H1 (cell line): Measurements from ENCODE around the gene ZIM2. TPM values are rescaled to one million over a fixed set of nuclear protein-coding genes. Genes with fewer than 3 reads are reported as not detected.

Experiments
- CTCF ChIA-PET: fragments of 300-600 bp; sonication (Branson Sonifier 250); formaldehyde crosslinking; loops from one replicate; lab custom pipeline; 2021; ENCODE audit not compliant: partially characterized antibody; lab: Charles Lee
- POLR2A ChIA-PET: fragments of 300-600 bp; sonication (Branson Sonifier 250); formaldehyde crosslinking; loops from one replicate; lab custom pipeline; 2021; ENCODE audit warnings: inconsistent platforms; ENCODE audit not compliant: partially characterized antibody; lab: Charles Lee
- DNase-seq, 2 experiments: peaks; one replicate each; pipeline versions ENCODE4 v3.0.0 to v3.0.0-alpha.2; 2010 to 2022; ENCODE audit warnings: low spot score in 2 of 2, low read depth in 1 of 2, mixed read lengths in 1 of 2
- FAIRE-seq: peaks from 2 replicates; lab custom pipeline; 2011; peaks lifted over from hg19 to GRCh38; lab: Jason Lieb, UNC
- H2AFZ ChIP-seq: 2 replicates; pipeline ENCODE4 v1.8.1; 2012; ENCODE audit warnings: low read length, inconsistent platforms
- H2AK5ac ChIP-seq: 2 replicates; pipeline ENCODE4 v1.6.1; 2013; ENCODE audit warnings: low read depth, low read length
- H2BK120ac ChIP-seq: replicated peaks from 2 replicates; pipeline ENCODE3; 2013; ENCODE audit warnings: low read depth, low read length, inconsistent platforms
- H2BK12ac ChIP-seq: 2 replicates; pipeline ENCODE4 v1.6.1; 2013; ENCODE audit warnings: low read depth, low read length
- H2BK15ac ChIP-seq: 2 replicates; pipeline ENCODE4 v1.6.1; 2013; ENCODE audit warnings: low read length
- H2BK20ac ChIP-seq: 2 replicates; pipeline ENCODE4 v1.6.1; 2013; ENCODE audit warnings: low read length
- H2BK5ac ChIP-seq: 2 replicates; pipeline ENCODE4 v1.6.1; 2013; ENCODE audit warnings: low read depth, low read length
- H3K14ac ChIP-seq: 2 replicates; pipeline ENCODE4 v1.6.1; 2013; ENCODE audit warnings: inconsistent platforms; ENCODE audit not compliant: insufficient read length
- H3K18ac ChIP-seq: 2 replicates; pipeline ENCODE4 v1.6.1; 2013; ENCODE audit warnings: low read length; ENCODE audit errors: extremely low read depth
- H3K23ac ChIP-seq: 2 replicates; pipeline ENCODE4 v1.6.1; 2013; ENCODE audit warnings: inconsistent platforms; ENCODE audit not compliant: insufficient read length
- H3K23me2 ChIP-seq: 2 replicates; pipeline ENCODE4 v1.6.1; 2013; ENCODE audit warnings: low read depth, low read length
- H3K27ac ChIP-seq: 2 replicates; pipeline ENCODE4 v1.6.1; 2011; ENCODE audit warnings: low read depth, low read length, inconsistent platforms
- H3K27me3 ChIP-seq, 4 experiments: replicated peaks in 1 of 4; 1 replicate in 1 of 4; 2 replicates in 3 of 4; pipeline versions ENCODE4 v1.6.1 to v1.8.1; 2011 to 2013; ENCODE audit warnings: low read length in 3 of 4, mild to moderate bottlenecking in 3 of 4, inconsistent platforms in 2 of 4, mixed read lengths in 2 of 4, moderate library complexity in 1 of 4; ENCODE audit not compliant: control insufficient read depth in 3 of 4, insufficient read depth in 3 of 4; ENCODE audit errors: extremely low read depth in 1 of 4
- H3K36me3 ChIP-seq, 4 experiments: 2 replicates each; pipeline versions ENCODE4 v1.6.1 to v1.8.1; 2011 to 2013; ENCODE audit warnings: mild to moderate bottlenecking in 4 of 4, low read length in 3 of 4, moderate library complexity in 2 of 4, control low read depth in 1 of 4, inconsistent platforms in 1 of 4; ENCODE audit not compliant: insufficient read depth in 4 of 4, control insufficient read depth in 2 of 4
- H3K4ac ChIP-seq: replicated peaks from 2 replicates; pipeline ENCODE3; 2013; ENCODE audit warnings: low read length, low read depth, mixed read lengths, inconsistent platforms; ENCODE audit not compliant: insufficient read length
- H3K4me1 ChIP-seq, 4 experiments: replicated peaks in 1 of 4; 1 replicate in 1 of 4; 2 replicates in 3 of 4; pipeline versions ENCODE4 v1.6.1 to v1.8.1; 2011 to 2013; ENCODE audit warnings: low read length in 3 of 4, inconsistent platforms in 2 of 4, mixed read lengths in 1 of 4; ENCODE audit not compliant: insufficient read depth in 4 of 4, control insufficient read depth in 3 of 4
- H3K4me2 ChIP-seq, 2 experiments: 2 replicates each; pipeline versions ENCODE4 v1.6.1 to v1.8.1; 2011 to 2013; ENCODE audit warnings: low read depth in 2 of 2, low read length in 2 of 2, control low read depth in 1 of 2, inconsistent platforms in 1 of 2, mild to moderate bottlenecking in 1 of 2; ENCODE audit not compliant: insufficient read depth in 1 of 2
- H3K4me3 ChIP-seq, 4 experiments: fragments of 200-600, 300-600 bp in 1 of 4; sonication (generic), shearing (Covaris generic), sonication (Bioruptor Twin) in 1 of 4; 2 replicates each; pipeline versions ENCODE4 v1.5.1 to v1.8.1; 2011 to 2016; ENCODE audit warnings: low read length in 4 of 4, low read depth in 3 of 4, control low read depth in 2 of 4, inconsistent platforms in 2 of 4, mild to moderate bottlenecking in 2 of 4, mixed read lengths in 1 of 4, moderate library complexity in 1 of 4; ENCODE audit not compliant: insufficient read depth in 2 of 4; ENCODE audit errors: extremely low read depth in 1 of 4
- H3K56ac ChIP-seq: replicated peaks from 2 replicates; pipeline ENCODE3; 2013; ENCODE audit warnings: low read depth, mild to moderate bottlenecking, mixed read lengths, low read length, inconsistent platforms; ENCODE audit not compliant: insufficient read length
- H3K79me1 ChIP-seq: 2 replicates; pipeline ENCODE4 v1.6.1; 2013; ENCODE audit warnings: low read depth, low read length, control low read depth
- H3K79me2 ChIP-seq, 2 experiments: 2 replicates each; pipeline versions ENCODE4 v1.6.1 to v1.8.1; 2012 to 2013; ENCODE audit warnings: low read length in 2 of 2, mild to moderate bottlenecking in 2 of 2, inconsistent platforms in 1 of 2; ENCODE audit not compliant: insufficient read depth in 2 of 2, control insufficient read depth in 1 of 2
- H3K9ac ChIP-seq, 4 experiments: replicated peaks in 1 of 4; 1 replicate in 1 of 4; 2 replicates in 3 of 4; pipeline versions ENCODE4 v1.6.1 to v1.8.1; 2011 to 2013; ENCODE audit warnings: low read depth in 3 of 4, low read length in 3 of 4, control low read depth in 2 of 4, mild to moderate bottlenecking in 2 of 4, moderate library complexity in 2 of 4, inconsistent platforms in 1 of 4; ENCODE audit errors: extremely low read depth in 1 of 4
- H3K9me3 ChIP-seq, 2 experiments: 2 replicates each; pipeline versions ENCODE4 v1.6.1 to v1.8.1; 2012 to 2013; ENCODE audit warnings: mild to moderate bottlenecking in 2 of 2, moderate library complexity in 2 of 2, control low read depth in 1 of 2, inconsistent platforms in 1 of 2, low read depth in 1 of 2, low read length in 1 of 2, mixed read lengths in 1 of 2; ENCODE audit not compliant: insufficient read depth in 2 of 2
- H4K20me1 ChIP-seq, 2 experiments: replicated peaks in 1 of 2; 2 replicates each; pipeline versions ENCODE3 to v1.8.1; 2011 to 2013; ENCODE audit warnings: inconsistent platforms in 2 of 2, low read length in 2 of 2, mild to moderate bottlenecking in 1 of 2; ENCODE audit not compliant: insufficient read depth in 2 of 2, control insufficient read depth in 1 of 2
- H4K5ac ChIP-seq: 2 replicates; pipeline ENCODE4 v1.6.1; 2013; ENCODE audit warnings: low read length, low read depth, mixed read lengths, inconsistent platforms; ENCODE audit not compliant: insufficient read length
- H4K8ac ChIP-seq: 2 replicates; pipeline ENCODE4 v1.8.0; 2013; ENCODE audit warnings: mild to moderate bottlenecking, moderate library complexity, low read length, inconsistent platforms; ENCODE audit not compliant: insufficient read depth; ENCODE audit errors: extremely low read depth
- H4K91ac ChIP-seq: replicated peaks from 2 replicates; pipeline ENCODE3; 2013; ENCODE audit warnings: low read length, mixed read lengths, inconsistent platforms; ENCODE audit not compliant: insufficient read length
- BACH1 ChIP-seq: IDR thresholded peaks from 2 replicates; pipeline ENCODE4 v1.6.1; 2012; ENCODE audit warnings: low read length, improper control_type of control experiment
- BCL11A ChIP-seq, 2 experiments: IDR thresholded peaks; one replicate each; pipeline ENCODE4 v1.6.1; 2011; ENCODE audit warnings: low read depth in 2 of 2, low read length in 2 of 2, mild to moderate bottlenecking in 2 of 2
- CEBPB ChIP-seq: IDR thresholded peaks from 2 replicates; pipeline ENCODE4 v1.6.1; 2012; ENCODE audit warnings: low read depth, low read length
- FOSL1 ChIP-seq: IDR thresholded peaks from 2 replicates; pipeline ENCODE4 v1.6.1; 2011; ENCODE audit warnings: mild to moderate bottlenecking, low read depth, low read length, moderate library complexity; ENCODE audit not compliant: insufficient read depth
- POU5F1 ChIP-seq: IDR thresholded peaks from 2 replicates; pipeline ENCODE4 v1.6.1; 2011; ENCODE audit warnings: low read depth, mild to moderate bottlenecking, low read length, moderate library complexity
- RFX5 ChIP-seq: IDR thresholded peaks from 2 replicates; pipeline ENCODE4 v1.6.1; 2011; ENCODE audit warnings: low read depth, low read length, improper control_type of control experiment, borderline replicate concordance
- SIX5 ChIP-seq: IDR thresholded peaks from 2 replicates; pipeline ENCODE4 v1.6.1; 2011; ENCODE audit warnings: mild to moderate bottlenecking, low read depth, low read length
- SP2 ChIP-seq: IDR thresholded peaks from 2 replicates; pipeline ENCODE4 v1.6.1; 2012; ENCODE audit warnings: mild to moderate bottlenecking, low read length, inconsistent platforms
- SRF ChIP-seq: IDR thresholded peaks from 2 replicates; pipeline ENCODE4 v1.6.1; 2011; ENCODE audit warnings: mild to moderate bottlenecking, low read depth, low read length, moderate library complexity
- WGBS, 2 experiments: shearing (Covaris generic) in 1 of 2; methylation state at CpG; one replicate each; pipeline versions ENCODE4 v1.1.6 to v1.1.7; 2013 to 2015; ENCODE audit warnings: low lambda C conversion rate in 2 of 2, mixed read lengths in 2 of 2, inconsistent platforms in 1 of 2, low coverage in 1 of 2, missing lambda C conversion rate in 1 of 2; ENCODE audit not compliant: insufficient replicate concordance in 2 of 2, insufficient coverage in 1 of 2, insufficient read length in 1 of 2; ENCODE audit errors: extremely low coverage in 1 of 2, missing lambda C conversion rate in 1 of 2; 5-methylcytosine and 5-hydroxymethylcytosine counted together
- polyA plus RNA-seq, 7 experiments: library from polyadenylated mRNA; depleted of rRNA in 3 of 7; stranded (reverse) in 5 of 7; unstranded in 2 of 7; fragments of >200 nt in 5 of 7; fragments of 200-250 nt in 2 of 7; gene quantifications; 1 replicate in 5 of 7; 2 replicates in 1 of 7; 4 replicates in 1 of 7; pipeline versions ENCODE4 v1.2.1 to v1.2.3, GENCODE V29; 2011 to 2013; ENCODE audit warnings: missing spikeins in 2 of 7, mixed read lengths in 2 of 7
- total RNA-seq: library from RNA; stranded (reverse); fragmentation: NEBNext Ultra II Directional; extraction: Animal tissue kit (Norgen Biotek cat#: 25700); gene quantifications from 2 replicates; pipeline ENCODE4 v1.2.1, GENCODE V29; 2021

The ZIM2 gene
- total and polyA plus RNA-seq, 2 of the 8 experiments (the other 6 are each of a cell fraction or from before 2014, with no cell fraction given): not detected

DNA sequence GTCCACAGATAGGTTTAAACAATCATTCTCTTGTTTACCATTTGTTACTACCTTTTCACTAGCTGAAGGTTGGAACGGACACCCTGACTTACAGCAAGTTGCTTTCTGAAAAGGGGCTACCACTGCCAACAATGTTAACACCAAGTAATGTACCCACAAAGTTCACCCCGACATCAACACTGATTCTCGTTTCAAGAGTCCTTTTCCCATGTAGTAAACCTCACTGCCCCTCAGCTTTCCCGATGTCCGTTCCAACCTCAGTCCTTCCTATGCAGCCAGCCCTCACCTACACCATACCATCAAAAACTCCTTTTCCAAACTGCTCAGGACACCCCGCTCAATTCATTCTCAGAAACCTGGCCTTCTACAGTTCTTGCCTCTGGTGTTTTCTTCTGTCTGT lies 29.0 kb downstream of the ZIM2 start:
- H2BK20ac ChIP-seq: no peak overlapping the region
- H2AK5ac ChIP-seq: no peak overlapping the region
- peaks cover 81 to 82% of the 10 kb centered on the region in 2 experiments for H3K9me3 ChIP-seq
- H4K91ac ChIP-seq: no peak overlapping the region
- H3K4me3 ChIP-seq: no peak overlapping the region
- WGBS, 2 experiments: 76% methylated on average over 6 of the region's 6 CpGs; no CpG with 5 or more reads in 1 of the 2 experiments
- no peak overlapping the region for H2BK120ac ChIP-seq
- FAIRE-seq (no peak), DNase-seq (no peak)
- H3K4me1 ChIP-seq: no peaks in the 10 kb centered on the region
- H3K23me2 ChIP-seq: no peaks in the 10 kb centered on the region
- no peak overlapping the region for H4K8ac ChIP-seq
- ChIA-PET CTCF (no interaction called here), POLR2A (no interaction called here)
- no peaks in the 10 kb centered on the region for H4K20me1 ChIP-seq
- no peak overlapping the region for H3K56ac ChIP-seq
- H3K4ac ChIP-seq: no peak overlapping the region
- H3K79me2 ChIP-seq: no peaks in the 10 kb centered on the region
- TF ChIP-seq RFX5 (no peak), POU5F1 (no peak), CEBPB (no peak), SIX5 (no peak), SRF (no peak), BACH1 (no peak), SP2 (no peak), BCL11A (IDR thresholded peaks at IDR 0.05; ENCODE audit: low read depth in 2 of 2, low read length in 2 of 2) (no peak), FOSL1 (no peak)
- H3K18ac ChIP-seq: no peak overlapping the region
- H2BK12ac ChIP-seq: no peak overlapping the region
- no peak overlapping the region for H2BK15ac ChIP-seq
- H2AFZ ChIP-seq: no peak overlapping the region
- no peak overlapping the region for H2BK5ac ChIP-seq
- H3K14ac ChIP-seq: no peak overlapping the region
- H3K4me2 ChIP-seq: no peak overlapping the region
- no peak overlapping the region for H4K5ac ChIP-seq
- H3K27ac ChIP-seq: no peak overlapping the region
- no peaks in the 10 kb centered on the region for H3K79me1 ChIP-seq
- H3K23ac ChIP-seq: no peak overlapping the region
- H3K36me3 ChIP-seq: no peaks in the 10 kb centered on the region; a peak in 1 of 8 replicates
- H3K27me3 ChIP-seq: no peaks in the 10 kb centered on the region
- no peak overlapping the region for H3K9ac ChIP-seq
